Suprapubic skin (tissue), 4 donors: ENCODE data around the gene HP. TPM values are rescaled to one million over a fixed set of nuclear protein-coding genes. Genes with fewer than 3 reads are reported as not detected.
"Not testable (repeated sequence)": the region's sequence is repeated elsewhere in the genome, so short reads cannot be mapped to it uniquely, and the experiment has no call there.

ENCODE experiments used
- DNase-seq, 2 donors: peaks; one replicate each; pipeline ENCODE4 v3.0.0-alpha.2; 2019; ENCODE audit warnings: low spot score in 2 of 2
- H3K27ac ChIP-seq: fragments of 200-600 bp; sonication (generic); one replicate; pipeline ENCODE4 v1.5.1; 2019
- H3K27me3 ChIP-seq: fragments of 200-600 bp; sonication (generic); one replicate; pipeline ENCODE4 v1.5.1; 2019
- H3K36me3 ChIP-seq: fragments of 200-600 bp; sonication (generic); one replicate; pipeline ENCODE4 v1.5.1; 2019
- H3K4me1 ChIP-seq: fragments of 200-600 bp; sonication (generic); one replicate; pipeline ENCODE4 v1.5.1; 2019
- H3K4me3 ChIP-seq: fragments of 200-600 bp; sonication (generic); one replicate; pipeline ENCODE4 v1.5.1; 2019; ENCODE audit warnings: mild to moderate bottlenecking
- H3K9me3 ChIP-seq: fragments of 200-600 bp; sonication (generic); one replicate; pipeline ENCODE4 v1.5.1; 2019
- EP300 ChIP-seq: sonication (generic); formaldehyde crosslinking; IDR thresholded peaks from one replicate; pipeline ENCODE4 v1.6.1; 2017; ENCODE audit warnings: antibody characterized with exemption
- POLR2A ChIP-seq, 2 donors: fragments of 450-650 bp; IDR thresholded peaks; one replicate each; pipeline ENCODE4 v1.6.1; 2017; ENCODE audit warnings: antibody characterized with exemption in 2 of 2, mild to moderate bottlenecking in 2 of 2, moderate library complexity in 2 of 2
- POLR2AphosphoS5 ChIP-seq, 3 donors: sonication (generic); formaldehyde crosslinking; IDR thresholded peaks; one replicate each; pipeline ENCODE4 v1.6.1; 2017; ENCODE audit warnings: antibody characterized with exemption in 3 of 3
- WGBS: methylation state at CpG from one replicate; pipeline ENCODE4 v1.1.5; 2018; 5-methylcytosine and 5-hydroxymethylcytosine counted together
- total RNA-seq, 4 donors: library from RNA; depleted of rRNA; stranded (reverse); fragments of >200 nt; gene quantifications; one replicate each; pipeline ENCODE4 v1.1.0, GENCODE V29; 2016
- TF ChIP-seq, protein P1 (sequence below), 2 donors: fragments of 200-600 bp in 1 of 2; fragments of 450-650 bp in 1 of 2; sonication (generic) in 1 of 2; IDR thresholded peaks; one replicate each; pipeline ENCODE4 v1.5.1; 2016 to 2019; ENCODE audit warnings: antibody characterized with exemption in 2 of 2, mild to moderate bottlenecking in 1 of 2, moderate library complexity in 1 of 2

HP gene
- total RNA-seq, 4 donors from 2014 or later: 0.65 to 170 (median 6.0) TPM

DNA sequence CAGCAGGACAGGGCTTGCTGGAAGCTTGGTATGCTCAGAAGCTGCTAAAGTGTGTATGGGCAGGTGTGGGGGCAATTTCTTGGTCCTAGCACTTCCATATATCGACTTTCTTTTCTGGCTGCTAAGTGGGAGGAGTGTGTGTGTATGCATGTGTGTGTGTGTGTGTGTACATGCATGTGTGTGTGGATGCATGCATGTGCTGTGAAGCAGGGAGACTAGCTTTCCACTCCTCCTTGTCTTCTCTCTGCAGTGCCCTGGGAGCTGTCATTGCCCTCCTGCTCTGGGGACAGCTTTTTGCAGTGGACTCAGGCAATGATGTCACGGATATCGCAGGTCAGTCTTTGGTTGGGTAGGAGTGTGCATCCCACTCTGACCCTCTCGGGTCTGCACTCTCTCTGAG is 1.6 kb downstream of the HP start:
- Histone ChIP-seq H3K27me3 (no peaks in the 10 kb centered on the region), H3K4me3 (no peak overlapping the region), H3K9me3 (no peaks in the 10 kb centered on the region), H3K27ac (no peak overlapping the region), H3K4me1 (no peaks in the 10 kb centered on the region), H3K36me3 (no peaks in the 10 kb centered on the region)
- WGBS: 86% methylated on average over 4 of the region's 4 CpGs
- no peak for DNase-seq
- TF ChIP-seq POLR2AphosphoS5 (IDR thresholded peaks at IDR 0.05): no peak
- no peak for TF ChIP-seq EP300
- TF ChIP-seq, protein P1, sequence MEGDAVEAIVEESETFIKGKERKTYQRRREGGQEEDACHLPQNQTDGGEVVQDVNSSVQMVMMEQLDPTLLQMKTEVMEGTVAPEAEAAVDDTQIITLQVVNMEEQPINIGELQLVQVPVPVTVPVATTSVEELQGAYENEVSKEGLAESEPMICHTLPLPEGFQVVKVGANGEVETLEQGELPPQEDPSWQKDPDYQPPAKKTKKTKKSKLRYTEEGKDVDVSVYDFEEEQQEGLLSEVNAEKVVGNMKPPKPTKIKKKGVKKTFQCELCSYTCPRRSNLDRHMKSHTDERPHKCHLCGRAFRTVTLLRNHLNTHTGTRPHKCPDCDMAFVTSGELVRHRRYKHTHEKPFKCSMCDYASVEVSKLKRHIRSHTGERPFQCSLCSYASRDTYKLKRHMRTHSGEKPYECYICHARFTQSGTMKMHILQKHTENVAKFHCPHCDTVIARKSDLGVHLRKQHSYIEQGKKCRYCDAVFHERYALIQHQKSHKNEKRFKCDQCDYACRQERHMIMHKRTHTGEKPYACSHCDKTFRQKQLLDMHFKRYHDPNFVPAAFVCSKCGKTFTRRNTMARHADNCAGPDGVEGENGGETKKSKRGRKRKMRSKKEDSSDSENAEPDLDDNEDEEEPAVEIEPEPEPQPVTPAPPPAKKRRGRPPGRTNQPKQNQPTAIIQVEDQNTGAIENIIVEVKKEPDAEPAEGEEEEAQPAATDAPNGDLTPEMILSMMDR (IDR thresholded peaks at IDR 0.05): no peak
- no peak for TF ChIP-seq POLR2A (IDR thresholded peaks at IDR 0.05)

DNA sequence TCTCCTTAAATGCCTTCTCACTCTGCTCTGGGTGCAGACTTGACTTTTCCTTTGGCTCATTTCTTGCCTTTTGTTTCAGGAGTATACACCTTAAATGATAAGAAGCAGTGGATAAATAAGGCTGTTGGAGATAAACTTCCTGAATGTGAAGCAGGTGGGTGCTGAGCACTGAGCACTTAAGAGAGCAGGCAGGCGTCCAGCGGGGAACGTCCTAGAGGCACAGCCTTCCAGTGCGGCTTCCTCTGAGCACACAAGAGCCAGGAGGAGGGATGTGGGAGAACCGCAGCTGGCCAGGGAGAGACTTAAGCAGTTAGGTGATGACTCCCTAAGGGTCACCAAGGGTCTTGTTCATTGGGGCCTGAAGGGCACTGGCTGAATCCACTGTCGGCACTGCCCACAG is 3.0 kb downstream of the HP start:
- H3K27me3 ChIP-seq, H3K4me1 ChIP-seq, H3K4me3 ChIP-seq, H3K36me3 ChIP-seq, H3K9me3 ChIP-seq, DNase-seq, H3K27ac ChIP-seq: not testable (repeated sequence)
- 40% methylated on average over 1 of the region's 6 CpGs for WGBS

DNA sequence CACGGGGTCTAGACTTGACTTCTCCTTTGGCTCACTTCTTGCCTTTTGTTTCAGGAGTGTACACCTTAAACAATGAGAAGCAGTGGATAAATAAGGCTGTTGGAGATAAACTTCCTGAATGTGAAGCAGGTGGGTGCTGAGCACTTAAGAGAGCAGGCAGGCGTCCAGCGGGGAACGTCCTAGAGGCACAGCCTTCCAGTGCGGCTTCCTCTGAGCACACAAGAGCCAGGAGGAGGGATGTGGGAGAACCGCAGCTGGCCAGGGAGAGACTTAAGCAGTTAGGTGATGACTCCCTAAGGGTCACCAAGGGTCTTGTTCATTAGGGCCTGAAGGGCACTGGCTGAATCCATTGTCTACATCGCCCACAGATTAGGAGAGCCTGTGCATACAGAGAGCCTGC is 4.8 kb downstream of the HP start:
- not testable (repeated sequence) for H3K27me3 ChIP-seq, H3K27ac ChIP-seq, H3K9me3 ChIP-seq, H3K36me3 ChIP-seq, H3K4me3 ChIP-seq, H3K4me1 ChIP-seq, DNase-seq
- WGBS: 64% methylated on average over 7 of the region's 7 CpGs

DNA sequence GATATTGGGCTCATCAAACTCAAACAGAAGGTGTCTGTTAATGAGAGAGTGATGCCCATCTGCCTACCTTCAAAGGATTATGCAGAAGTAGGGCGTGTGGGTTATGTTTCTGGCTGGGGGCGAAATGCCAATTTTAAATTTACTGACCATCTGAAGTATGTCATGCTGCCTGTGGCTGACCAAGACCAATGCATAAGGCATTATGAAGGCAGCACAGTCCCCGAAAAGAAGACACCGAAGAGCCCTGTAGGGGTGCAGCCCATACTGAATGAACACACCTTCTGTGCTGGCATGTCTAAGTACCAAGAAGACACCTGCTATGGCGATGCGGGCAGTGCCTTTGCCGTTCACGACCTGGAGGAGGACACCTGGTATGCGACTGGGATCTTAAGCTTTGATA is 6.1 kb downstream of the HP start:
- Histone ChIP-seq H3K4me1 (no peaks in the 10 kb centered on the region), H3K9me3 (no peaks in the 10 kb centered on the region), H3K27me3 (no peaks in the 10 kb centered on the region), H3K36me3 (no peaks in the 10 kb centered on the region), H3K27ac (no peak overlapping the region), H3K4me3 (no peak overlapping the region)
- TF ChIP-seq POLR2A (IDR thresholded peaks at IDR 0.05): no peak
- TF ChIP-seq, protein P1 (IDR thresholded peaks at IDR 0.05): no peak
- no peak for TF ChIP-seq POLR2AphosphoS5 (IDR thresholded peaks at IDR 0.05)
- TF ChIP-seq EP300: no peak
- 92% methylated on average over 9 of the region's 9 CpGs for WGBS
- DNase-seq: no peak

DNA sequence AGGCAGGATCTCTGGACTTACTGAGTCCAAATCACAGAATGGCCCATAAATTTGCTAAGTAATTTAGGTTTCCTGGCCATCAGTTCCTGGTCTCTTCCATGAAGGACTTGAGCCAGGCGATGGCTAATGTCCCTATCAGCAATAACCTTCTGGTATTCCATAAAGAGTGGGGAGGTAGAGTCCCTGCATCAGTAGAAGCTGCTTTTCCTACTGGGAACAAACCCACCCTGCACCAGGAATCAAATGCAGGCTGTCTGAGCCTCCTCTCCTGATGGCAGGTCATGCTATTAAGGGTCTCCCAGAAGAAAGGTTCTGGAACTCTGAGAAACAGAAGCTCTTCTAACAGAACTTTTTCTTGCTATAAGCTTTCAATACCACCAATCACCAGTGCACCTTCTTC is 7.3 kb downstream of the HP start:
- WGBS: 82% methylated on average over 1 of the region's 1 CpG
- H3K36me3 ChIP-seq: no peaks in the 10 kb centered on the region
- no peak for DNase-seq
- no peaks in the 10 kb centered on the region for H3K4me1 ChIP-seq
- TF ChIP-seq, protein P1 (IDR thresholded peaks at IDR 0.05): no peak
- TF ChIP-seq EP300 (no peak), POLR2A (IDR thresholded peaks at IDR 0.05) (no peak), POLR2AphosphoS5 (IDR thresholded peaks at IDR 0.05) (no peak)
- no peak overlapping the region for H3K4me3 ChIP-seq
- H3K9me3 ChIP-seq: no peaks in the 10 kb centered on the region
- no peaks in the 10 kb centered on the region for H3K27me3 ChIP-seq
- H3K27ac ChIP-seq: no peak overlapping the region

DNA sequence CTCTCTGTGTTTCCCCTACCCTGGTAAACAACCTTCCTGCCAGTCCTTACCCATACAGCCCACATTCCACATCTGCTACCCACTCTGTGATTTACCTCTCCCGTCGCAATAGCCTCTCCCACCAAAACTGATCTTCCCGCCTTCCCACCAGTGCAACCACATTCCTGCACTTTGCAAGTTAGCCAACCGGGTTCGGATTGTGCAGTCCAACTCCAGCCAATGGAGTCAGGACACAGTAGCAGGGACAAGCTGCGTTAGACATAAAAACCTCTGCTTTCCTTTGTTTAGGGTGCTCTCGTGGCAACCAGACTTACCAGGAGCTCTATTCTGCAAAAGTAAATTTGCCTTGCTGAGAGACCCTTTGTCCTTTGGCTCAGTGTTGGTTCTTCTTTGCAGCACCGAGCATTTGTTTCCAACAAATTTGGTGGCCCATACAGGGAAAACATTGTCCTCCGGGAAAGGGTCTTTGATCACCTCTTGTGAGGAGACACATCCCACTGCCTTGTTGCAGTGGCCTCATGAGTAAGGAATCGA is 10.1 kb downstream of the HP start:
- TF ChIP-seq EP300: no peak
- no peak for TF ChIP-seq POLR2A (IDR thresholded peaks at IDR 0.05)
- TF ChIP-seq, protein P1 (IDR thresholded peaks at IDR 0.05): no peak
- TF ChIP-seq POLR2AphosphoS5 (IDR thresholded peaks at IDR 0.05): no peak
- Histone ChIP-seq H3K4me1 (peaks cover 6% of the 10 kb centered on the region), H3K27ac (no peak overlapping the region), H3K4me3 (no peak overlapping the region), H3K9me3 (no peaks in the 10 kb centered on the region), H3K27me3 (no peaks in the 10 kb centered on the region), H3K36me3 (no peaks in the 10 kb centered on the region)
- WGBS: 91% methylated on average over 10 of the region's 10 CpGs
- no peak for DNase-seq
